ENCODE data around the gene P2RY8. TPM values are rescaled to one million over a fixed set of nuclear protein-coding genes. Genes with fewer than 3 reads are reported as not detected.

The P2RY8 gene
- total RNA-seq, 2 donors from 2014 or later, result 4.0 to 4.2 TPM

GRCh38 chrX:1444561-1445500 lies 92.2 kb downstream of the P2RY8 start:
- Histone ChIP-seq H3K27ac (no peak overlapping the region), H3K36me3 (no peaks in the 10 kb centered on the region), H3K4me1 (ENCODE audit: control insufficient read depth in 1 of 2, low read depth in 2 of 2) (no peaks in the 10 kb centered on the region), H3K4me3 (no peak overlapping the region), H3K27me3 (replicated peaks; ENCODE audit: insufficient read depth) (no peaks in the 10 kb centered on the region), H3K9me3 (no peaks in the 10 kb centered on the region)
- ATAC-seq (ENCODE audit: insufficient number of reproducible peaks, low FRiP score, low read depth), result no peak
- no peak for DNase-seq (ENCODE audit: low spot score)
- TF ChIP-seq CTCF (IDR thresholded peaks at IDR 0.05), result no peak

- no peak for TF ChIP-seq CTCF (IDR thresholded peaks at IDR 0.05)
- no peaks in the 10 kb centered on the region for H3K4me1 ChIP-seq (ENCODE audit: control insufficient read depth in 1 of 2, low read depth in 2 of 2)
- H3K27ac ChIP-seq, result no peak overlapping the region
- peaks cover 6% of the 10 kb centered on the region for H3K36me3 ChIP-seq
- no peak overlapping the region for H3K4me3 ChIP-seq
- ATAC-seq (ENCODE audit: insufficient number of reproducible peaks, low FRiP score, low read depth) (no peak), DNase-seq (ENCODE audit: low spot score) (no peak)
- no peaks in the 10 kb centered on the region for H3K9me3 ChIP-seq
- H3K27me3 ChIP-seq (replicated peaks; ENCODE audit: insufficient read depth), result no peaks in the 10 kb centered on the region
Measured at GRCh38 chrX:1443496-1444075, 93.4 kb downstream of the P2RY8 start.

- DNase-seq (ENCODE audit: low spot score) (no peak), ATAC-seq (ENCODE audit: insufficient number of reproducible peaks, low FRiP score, low read depth) (no peak)
- H3K27ac ChIP-seq, result no peak overlapping the region
- peaks cover 12% of the 10 kb centered on the region for H3K36me3 ChIP-seq
- no peak overlapping the region for H3K4me3 ChIP-seq
- no peak for TF ChIP-seq CTCF (IDR thresholded peaks at IDR 0.05)
- no peaks in the 10 kb centered on the region for H3K4me1 ChIP-seq (ENCODE audit: control insufficient read depth in 1 of 2, low read depth in 2 of 2)
- no peaks in the 10 kb centered on the region for H3K9me3 ChIP-seq
- H3K27me3 ChIP-seq (replicated peaks; ENCODE audit: insufficient read depth), result no peaks in the 10 kb centered on the region
Measured at GRCh38 chrX:1442724-1443367, 94.1 kb downstream of the P2RY8 start.

- no peak overlapping the region for H3K4me3 ChIP-seq
- no peaks in the 10 kb centered on the region for H3K27me3 ChIP-seq (replicated peaks; ENCODE audit: insufficient read depth)
- ATAC-seq (ENCODE audit: insufficient number of reproducible peaks, low FRiP score, low read depth) (no peak), DNase-seq (ENCODE audit: low spot score) (no peak)
- no peaks in the 10 kb centered on the region for H3K4me1 ChIP-seq (ENCODE audit: control insufficient read depth in 1 of 2, low read depth in 2 of 2)
- peaks cover 18% of the 10 kb centered on the region for H3K36me3 ChIP-seq
- H3K9me3 ChIP-seq, result no peaks in the 10 kb centered on the region
- H3K27ac ChIP-seq, result no peak overlapping the region
- TF ChIP-seq CTCF (IDR thresholded peaks at IDR 0.05), result no peak
Measured at GRCh38 chrX:1442016-1442665, 94.8 kb downstream of the P2RY8 start.

GRCh38 chrX:1440506-1440905 lies 96.5 kb downstream of the P2RY8 start:
- no peak for TF ChIP-seq CTCF (IDR thresholded peaks at IDR 0.05)
- no peaks in the 10 kb centered on the region for H3K27me3 ChIP-seq (replicated peaks; ENCODE audit: insufficient read depth)
- no peaks in the 10 kb centered on the region for H3K4me1 ChIP-seq (ENCODE audit: control insufficient read depth in 1 of 2, low read depth in 2 of 2)
- no peak overlapping the region for H3K27ac ChIP-seq
- H3K4me3 ChIP-seq, result no peak overlapping the region
- ATAC-seq (ENCODE audit: insufficient number of reproducible peaks, low FRiP score, low read depth), result no peak
- no peak for DNase-seq (ENCODE audit: low spot score)
- H3K36me3 ChIP-seq, result peaks cover 28% of the 10 kb centered on the region
- H3K9me3 ChIP-seq, result no peaks in the 10 kb centered on the region

Measured in thoracic aorta (tissue), 2 donors.